Renal cortex interstitium (tissue), 11 donors: ENCODE data around the gene KCNQ1. TPM values are rescaled to one million over a fixed set of nuclear protein-coding genes. Genes with fewer than 3 reads are reported as not detected.

Source experiments
- DNase-seq, 11 donors: peaks; one replicate each; pipeline ENCODE4 v3.0.0-alpha.2; 2013; ENCODE audit warnings: low read depth in 9 of 11, low spot score in 4 of 11; ENCODE audit errors: extremely low read depth in 1 of 11
- polyA plus RNA-seq, 3 donors: library from polyadenylated mRNA; unstranded; fragments of 120-200 nt; gene quantifications; one replicate each; pipeline ENCODE4 v1.2.1, GENCODE V29; 2013; ENCODE audit not compliant: insufficient read length in 3 of 3

KCNQ1 gene
- polyA plus RNA-seq, 3 donors = 9.2 to 13.2 (median 10.6) TPM

DNA sequence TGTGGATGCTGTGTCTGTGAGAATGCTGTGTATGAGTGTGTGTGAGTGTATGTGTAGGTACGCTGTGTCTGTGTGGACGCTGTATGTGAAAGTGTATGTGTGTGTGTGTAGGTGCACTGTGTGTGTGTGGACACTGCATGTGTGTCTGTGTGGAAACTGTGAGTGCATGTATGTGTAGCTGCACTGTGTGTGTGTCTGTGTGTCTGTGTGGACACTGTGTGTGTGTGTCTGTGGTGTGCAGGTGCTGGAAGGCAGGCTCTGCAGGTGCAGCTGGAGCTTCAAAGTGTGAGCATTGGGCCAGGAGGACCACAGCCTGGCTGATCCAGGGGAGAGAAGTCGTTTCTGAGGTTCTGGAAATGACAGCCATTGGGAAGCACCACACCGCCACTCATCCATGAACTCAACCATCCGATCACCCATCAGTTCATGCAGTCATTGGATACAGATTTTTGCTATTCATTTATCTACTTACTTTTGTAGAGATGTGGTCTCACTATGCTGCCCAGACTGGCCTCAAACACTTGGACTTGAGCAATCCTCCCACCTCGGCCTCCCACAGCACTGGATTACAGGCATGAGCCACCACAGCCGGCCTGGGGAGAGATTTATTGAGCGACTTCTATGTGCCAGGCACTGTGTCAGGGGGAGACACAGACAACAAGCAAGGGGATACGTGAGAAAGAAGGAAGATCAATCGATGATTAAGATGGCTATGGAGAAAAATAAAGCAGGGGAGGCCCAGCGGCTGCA, 10.1 kb upstream of the KCNQ1 start:
- no peak for DNase-seq

DNA sequence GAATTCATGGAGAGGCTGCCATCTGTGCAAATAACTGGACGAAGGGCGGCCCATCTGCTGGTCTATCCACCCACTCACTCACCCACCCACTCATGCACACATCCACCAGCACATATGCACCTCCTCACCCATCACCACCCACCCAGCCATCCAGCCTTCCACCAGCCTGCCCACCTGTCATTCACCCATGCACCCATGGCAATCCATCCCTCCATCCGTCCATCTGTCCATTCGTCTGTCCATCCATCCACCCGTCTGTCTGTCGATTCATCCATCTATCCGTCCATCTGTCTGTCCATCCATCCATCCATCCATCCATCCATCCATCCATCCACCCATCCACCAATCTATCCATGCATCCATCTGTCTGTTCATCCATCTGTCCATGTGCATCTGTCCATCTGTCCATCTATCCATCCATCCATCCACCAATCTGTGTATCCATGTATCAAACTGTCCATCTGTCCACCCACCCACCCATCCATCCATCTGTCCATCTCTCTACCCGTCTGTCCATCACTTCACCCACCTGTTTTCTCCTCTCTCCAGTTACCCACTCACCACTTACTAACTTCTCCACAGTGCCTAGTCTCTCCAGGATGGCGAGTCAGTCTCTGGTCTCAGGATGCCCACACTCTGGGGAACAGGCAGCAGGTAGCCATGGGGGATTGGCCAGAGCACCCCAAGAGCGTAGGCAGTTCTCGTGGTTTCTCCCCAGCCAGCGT, 9.4 kb upstream of the KCNQ1 start:
- no peak for DNase-seq

DNA sequence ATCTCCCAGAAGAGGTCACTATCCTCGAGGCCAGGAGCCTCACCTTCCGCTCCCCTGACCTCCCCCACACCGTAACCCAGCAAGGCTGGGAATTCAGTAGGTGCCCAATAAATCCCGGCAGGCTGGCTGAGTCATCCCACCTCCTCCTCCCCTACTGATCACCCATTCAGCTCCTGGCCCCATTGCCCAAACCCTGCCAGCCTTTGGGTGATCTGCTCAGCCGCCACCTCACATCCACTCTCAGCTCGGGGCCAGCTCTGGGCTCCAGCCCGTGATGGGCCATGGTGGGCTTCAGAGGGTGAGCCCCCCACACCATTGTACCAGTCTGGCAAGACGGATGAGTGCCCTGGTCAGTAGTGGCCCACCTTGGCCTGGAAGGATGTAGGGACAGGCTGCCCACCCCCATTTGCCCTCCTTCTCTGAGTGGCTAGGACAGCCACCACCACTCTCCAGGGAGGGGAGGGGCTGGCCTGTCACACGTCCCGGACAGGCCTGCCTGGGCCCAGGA, 8.7 kb upstream of the KCNQ1 start:
- DNase-seq = no peak

DNA sequence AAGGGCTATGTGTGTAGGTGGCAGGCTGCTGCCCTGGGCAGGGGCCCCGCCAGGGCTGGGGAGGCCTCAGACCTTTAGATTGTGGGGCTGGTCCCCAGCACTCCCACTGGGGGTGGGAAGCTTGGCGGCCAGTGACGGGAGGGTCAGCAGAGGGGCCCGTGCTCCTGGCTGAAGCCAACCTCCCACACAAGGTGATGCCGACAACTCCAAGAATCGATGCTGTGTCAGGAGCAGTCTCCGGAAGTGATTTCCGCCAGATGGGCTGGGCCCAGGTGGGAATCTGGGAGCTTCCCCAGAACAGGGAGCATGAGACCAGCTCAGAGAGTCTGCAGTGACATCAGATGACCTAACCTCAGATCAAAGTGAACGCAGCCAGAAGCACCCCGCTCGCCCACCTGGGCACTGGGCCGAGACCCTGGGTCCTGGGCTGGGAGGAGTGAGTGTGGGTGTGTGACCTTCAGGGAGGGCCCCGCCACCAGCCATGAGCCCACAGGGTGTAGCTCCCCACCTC, 8.2 kb upstream of the KCNQ1 start:
- no peak for DNase-seq

DNA sequence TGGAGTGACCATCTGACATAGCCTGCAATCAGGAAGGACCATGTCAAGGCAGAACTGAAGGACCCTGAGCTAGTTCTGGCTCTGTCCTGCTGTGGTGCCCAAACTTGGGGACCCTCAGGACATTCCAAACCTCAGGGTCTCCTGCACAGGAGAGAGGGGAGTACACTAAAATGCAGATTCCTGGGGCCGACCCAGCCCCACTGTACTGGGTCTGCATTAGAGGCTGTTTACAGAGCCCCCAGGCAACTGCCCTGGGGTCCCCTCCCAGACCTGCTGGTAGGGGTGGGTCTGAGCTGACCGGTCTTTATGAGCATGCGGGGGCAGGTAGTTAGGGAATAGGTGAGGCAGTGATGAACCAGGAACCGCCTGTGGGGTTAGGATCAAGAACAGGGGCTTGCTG, 7.3 kb upstream of the KCNQ1 start:
- DNase-seq = no peak

DNA sequence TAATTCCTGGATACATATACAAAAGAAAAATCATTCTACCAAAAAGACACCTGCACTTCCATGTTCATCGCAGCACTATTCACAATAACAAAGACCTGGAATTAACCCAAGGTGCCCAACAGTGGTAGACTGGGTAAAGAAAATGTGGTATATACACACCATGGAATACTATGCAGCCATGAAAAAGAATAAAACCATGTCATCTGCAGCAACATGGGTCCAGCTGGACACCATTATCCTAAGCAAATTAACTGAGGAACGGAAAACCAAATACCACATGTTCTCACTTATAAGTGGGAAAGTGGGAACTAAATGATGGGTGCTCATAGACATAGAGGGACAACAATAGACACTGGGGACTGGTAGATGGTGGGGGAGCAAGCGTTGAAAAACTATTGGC, 5.0 kb upstream of the KCNQ1 start:
- no peak for DNase-seq

DNA sequence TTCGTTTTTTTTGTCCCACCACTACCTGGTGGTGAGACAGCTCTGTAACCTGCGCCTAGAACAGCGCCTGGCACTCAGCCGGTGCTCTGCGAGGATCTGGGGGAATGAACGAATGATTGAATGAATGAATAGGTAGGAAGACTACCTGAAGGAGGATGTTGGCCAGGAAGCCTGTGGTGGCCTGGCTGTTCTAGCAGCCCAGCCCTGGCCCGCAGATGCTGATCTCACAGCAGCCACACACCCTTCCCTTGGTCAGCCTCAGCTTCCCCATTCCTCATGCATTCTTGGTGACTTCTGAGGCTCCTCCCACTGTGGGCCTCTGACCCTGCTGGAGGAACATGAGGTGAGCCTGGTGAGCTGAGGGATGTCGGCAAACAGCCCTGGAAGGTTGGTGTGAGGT, 4.2 kb upstream of the KCNQ1 start:
- no peak for DNase-seq

DNA sequence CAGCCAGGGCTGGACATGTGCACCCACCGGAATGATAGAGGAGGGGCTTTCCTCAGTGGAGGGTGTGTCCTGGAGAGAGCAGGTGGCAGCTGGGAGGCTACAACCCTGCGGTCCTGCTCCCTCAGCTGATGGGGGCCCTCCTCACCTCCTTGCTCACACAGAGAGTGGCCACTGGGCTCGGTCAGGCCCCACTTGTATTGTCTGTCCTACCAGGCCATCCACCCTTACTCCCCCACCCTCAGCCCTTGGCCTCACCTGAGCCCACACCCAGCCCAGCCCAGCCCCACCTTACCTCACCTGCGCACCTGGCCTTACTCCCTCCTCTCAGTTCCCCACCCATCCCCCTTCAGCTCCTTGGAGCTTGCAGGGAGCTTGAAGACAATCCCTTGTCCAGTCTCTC, 3.6 kb upstream of the KCNQ1 start:
- no peak for DNase-seq

DNA sequence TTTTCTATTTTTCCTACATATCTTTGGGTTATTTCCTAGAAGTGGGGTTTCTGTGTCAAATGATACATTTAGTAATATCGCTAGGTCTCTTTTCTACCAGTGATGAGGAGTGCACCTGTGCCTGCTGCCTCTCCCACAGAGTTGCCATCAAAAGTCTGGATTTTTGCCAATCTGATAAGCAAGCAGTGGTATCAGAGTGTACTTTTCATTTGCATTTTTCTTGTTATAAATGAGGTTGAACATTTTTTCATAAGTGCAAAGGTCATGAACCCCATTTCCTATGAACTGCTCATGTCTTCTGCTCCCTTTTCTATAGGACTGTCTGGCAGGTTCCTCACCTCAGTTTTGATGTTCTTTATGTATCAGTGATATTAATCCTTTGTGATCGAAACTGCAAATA, 2.2 kb upstream of the KCNQ1 start:
- no peak for DNase-seq

DNA sequence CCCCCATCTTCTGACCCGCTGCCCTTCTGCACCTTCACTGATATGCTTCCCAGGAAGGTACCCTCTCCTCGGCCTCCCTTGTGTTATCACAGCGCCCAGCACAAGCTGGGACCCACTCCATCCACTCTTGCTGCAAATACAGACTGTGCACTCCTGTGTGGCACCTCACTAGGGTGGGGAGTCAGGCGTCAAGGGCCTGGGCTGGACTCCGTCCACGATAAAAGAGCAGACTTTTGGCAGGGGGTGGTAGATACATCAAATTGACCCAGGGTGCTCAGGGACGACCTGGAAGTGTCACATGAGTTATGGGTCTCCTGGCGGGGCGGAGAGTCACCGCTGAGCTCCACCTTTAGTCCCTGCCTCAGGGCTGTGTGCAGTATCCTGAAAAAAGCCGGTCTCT, 1.4 kb upstream of the KCNQ1 start:
- no peak for DNase-seq

DNA sequence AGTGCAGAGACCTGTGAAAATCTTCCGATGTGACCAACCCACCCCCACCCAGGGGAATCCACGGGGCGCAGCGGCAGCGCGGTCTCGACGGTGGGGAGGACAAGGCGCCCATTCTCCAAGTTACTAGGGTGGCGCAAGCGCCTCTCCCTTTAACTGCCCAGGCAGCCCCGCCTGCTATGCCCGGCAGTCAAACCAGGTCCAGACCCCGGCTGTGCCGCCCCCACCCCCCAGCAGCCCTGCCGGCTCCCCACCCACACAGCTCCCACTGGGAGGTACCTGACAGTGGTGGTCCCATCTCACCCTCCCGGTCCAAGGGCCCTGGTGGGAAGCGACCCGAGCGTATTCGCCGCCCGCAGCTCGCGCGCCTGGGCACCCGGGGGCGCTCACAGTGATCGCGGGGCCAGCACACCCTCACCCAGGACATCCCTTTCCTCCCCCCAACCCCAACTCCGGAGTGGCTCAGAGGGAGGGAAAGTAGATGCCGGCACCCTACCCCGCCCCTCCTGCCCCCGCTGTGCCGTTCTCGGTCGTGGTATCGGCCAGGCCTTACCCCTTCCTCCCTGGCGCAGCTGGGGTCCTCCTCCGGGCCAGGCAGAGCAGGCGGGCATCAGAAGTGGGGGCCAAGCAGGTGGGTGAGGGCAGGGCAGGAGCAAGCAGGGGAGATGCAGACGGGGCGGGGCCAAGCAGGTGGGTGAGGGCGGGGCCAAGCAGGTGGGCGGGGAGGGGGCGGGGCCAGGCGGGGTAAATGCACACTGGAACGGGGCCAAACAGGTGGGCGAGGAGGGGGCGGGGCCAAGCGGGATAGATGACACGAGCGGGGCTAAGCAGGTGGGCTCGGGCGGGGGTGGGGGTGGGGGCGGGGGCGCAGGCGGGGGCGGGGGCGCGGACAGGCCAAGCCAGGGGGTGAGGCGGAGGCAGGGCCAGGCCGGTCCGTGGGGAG, 657 bp upstream of the KCNQ1 start, which contains the start of gene TRPM5:
Gene TRPM5, minus strand, starts transcription at position 634 of the 940 bp plus-strand sequence. CDS start 21,478 bp downstream, outside the sequence.
- no peak for DNase-seq

DNA sequence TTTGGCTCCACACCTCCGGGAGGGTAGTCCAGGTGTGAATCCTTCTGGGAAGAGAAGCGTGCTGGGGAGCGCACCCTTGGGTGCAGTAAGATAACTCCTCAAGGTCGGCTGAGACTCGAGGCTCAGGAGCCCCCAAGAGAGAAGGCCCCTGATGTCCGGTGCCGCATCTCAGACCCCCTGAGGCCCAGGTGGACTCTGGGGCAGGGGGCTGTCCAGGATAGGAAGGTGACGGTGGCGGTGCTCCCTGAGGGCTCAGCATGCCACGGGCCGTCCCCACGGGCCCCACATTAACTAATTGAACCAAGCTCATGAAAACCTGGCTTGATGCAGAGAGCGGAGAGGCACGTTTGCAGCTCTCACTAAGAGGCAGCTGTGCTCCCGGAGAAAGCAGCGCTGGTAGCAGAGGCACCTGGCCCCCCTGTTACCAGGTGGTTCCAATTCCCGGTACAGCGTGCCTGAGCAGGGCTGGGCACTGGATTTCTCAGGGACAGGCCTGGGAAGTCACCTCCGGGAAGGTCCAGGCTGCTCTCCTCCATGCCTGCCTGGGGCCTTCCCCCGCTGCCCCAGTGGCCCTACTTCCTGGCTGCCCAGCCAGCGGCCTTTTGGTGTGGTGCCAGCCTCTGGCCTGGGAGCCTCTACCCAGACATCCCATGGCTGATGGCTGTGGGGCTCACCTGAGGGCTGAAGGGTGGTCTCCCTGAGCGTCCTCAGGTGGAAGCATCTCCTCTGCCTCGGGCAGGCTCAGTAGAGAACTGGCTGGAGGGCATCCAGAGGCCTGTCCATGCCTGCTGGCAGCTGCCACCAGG, 1.1 kb downstream of the KCNQ1 start:
- DNase-seq = no peak

DNA sequence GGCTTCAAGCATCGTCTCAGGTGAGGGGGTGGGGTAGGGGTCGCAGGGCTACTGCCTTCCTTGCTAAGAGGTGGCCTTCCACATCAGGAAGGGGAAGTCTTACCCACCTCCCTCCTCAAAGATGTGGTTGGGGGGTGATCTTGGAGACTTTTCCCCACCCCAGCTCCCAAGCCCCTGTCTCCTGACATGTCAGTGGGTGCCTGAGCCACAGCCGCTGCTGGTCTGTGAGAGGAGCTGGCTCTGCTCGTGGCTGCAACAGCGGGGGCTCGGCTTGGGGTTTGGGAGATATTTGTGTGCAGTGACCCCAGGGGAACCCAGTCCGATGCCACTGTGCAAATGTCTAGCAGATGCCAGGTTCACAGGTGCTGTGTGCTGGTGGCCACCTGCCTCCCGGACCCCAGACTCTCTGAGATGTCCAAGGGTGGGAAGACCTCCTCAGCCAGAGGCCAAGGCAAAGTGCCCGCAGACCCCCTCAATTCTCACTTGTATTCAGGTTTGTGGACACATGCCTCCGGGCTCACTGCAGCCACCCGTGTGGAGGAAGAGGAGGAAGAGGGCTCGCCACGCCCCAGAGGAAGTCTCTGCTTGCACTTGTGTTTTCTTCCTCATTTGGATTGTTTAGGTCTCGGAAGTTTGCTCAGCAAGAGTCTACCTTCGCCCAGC, 1.9 kb downstream of the KCNQ1 start:
- DNase-seq = no peak

DNA sequence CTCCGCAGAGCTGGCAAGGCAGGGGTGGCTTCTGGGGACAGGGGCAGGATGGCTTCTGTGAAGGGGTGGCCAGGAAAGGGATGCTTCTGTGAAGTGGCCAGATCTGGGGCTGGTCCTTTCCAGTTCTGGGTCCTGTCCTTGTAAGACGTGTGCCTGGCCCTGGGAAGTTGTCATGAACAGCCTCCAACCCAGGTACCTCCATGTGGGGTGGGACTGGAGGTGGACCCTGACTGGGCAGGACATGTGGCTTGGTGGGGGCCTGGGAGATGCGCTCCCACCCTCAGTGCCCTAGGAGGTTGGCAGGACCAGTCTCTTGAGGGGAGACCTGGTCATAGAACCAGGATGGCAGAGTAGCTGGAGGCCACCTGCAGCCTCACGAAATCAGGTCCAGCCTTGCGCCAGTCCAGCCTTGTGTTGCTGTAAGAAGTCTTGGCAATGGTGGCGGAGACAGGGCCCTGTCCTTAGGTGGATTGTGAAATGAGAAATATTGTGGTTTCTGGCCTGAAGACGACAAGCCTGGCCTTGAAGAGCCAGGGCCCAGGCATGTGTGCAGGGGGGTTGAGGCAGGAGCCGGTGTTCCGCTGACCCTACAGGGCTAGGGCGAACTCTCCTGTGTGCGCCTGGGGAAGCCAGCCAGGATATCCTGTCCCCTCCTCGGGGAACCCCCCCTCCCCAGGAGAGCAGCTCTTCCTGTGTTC, 2.6 kb downstream of the KCNQ1 start:
- DNase-seq = no peak

DNA sequence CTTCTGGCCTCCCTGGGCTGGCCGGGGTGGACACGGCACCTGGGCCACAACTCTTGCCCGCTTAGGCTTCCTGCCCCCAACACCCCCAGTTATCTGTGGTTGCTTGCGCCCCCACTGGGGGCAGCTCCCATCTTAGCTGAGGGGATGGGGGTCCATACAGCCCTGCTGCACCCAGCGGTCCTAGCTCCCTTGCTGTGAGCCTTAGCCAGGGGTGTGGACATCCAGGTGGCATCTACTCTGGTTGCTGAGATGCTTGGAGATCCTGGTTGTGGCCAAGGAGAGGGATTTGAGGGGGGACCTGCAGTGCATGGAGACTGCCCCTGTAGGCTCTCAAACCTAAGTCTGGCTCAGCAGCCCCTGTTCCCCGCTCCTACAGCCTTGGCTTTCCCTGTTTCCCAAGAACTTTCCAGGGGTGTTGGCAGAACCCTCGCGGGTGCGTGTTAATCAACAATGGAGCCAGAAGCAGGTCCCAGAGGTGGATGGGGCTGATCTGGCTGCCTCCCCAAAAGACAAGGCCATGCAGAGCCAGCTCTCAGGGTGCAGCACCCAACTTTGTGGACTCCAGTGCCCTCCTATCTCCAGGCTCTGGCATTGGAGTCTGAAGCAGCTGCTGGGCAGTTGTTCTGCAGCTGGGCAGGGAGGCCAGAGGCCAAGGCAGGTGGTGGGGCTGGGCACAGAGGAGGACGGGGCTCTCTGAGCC, 3.3 kb downstream of the KCNQ1 start:
- DNase-seq = no peak

DNA sequence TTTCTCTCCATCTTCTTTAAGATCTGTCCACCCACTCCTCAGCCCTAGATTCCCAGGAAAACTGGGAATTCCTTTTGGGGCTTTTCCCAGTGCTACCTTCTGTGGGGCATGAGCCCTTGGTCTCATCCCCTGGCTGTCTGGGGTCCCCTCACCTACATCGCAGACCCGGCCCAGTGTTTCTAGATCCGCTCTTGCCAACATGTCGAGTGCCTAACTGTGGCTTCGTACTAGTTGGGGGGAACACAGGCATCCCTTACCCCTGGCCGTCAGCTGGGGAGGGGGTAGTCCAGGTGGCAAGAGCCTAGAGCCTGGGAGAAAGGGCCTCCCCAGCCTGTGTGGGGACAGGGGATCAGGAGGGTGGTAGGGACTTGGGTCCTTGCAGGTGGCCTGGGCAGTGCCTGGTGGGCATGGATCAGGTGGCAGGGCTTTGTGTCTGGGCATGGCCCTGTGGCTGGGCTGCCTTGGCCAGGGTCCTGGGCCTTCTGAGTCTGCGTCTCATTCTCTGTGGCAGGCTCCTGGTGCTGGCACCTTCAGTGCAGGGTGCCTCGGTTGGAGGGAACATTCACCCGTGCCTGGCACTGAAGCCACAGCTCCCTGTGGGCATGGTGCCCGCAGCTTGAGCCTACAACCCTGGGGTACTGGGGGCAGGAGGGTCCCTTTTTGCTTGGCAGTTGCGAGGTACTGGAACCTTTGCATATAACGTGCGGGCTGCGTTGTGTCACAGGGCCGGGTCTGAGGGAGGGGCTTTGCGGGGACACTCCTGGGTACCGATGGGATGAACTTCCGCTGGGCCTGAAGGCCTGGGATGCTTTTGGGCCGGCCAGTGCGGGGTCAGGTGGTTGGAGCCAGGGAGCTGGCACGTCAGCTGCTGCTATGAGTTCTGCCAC, 4.1 kb downstream of the KCNQ1 start:
- DNase-seq = no peak
